K562 (cell line): ENCODE data around the gene VRK2. TPM values are rescaled to one million over a fixed set of nuclear protein-coding genes. Genes with fewer than 3 reads are reported as not detected.

ENCODE experiments used
- ATAC-seq: fragments of 200-7000 bp; cut with Tn5 transposase; 3 replicates; pipeline ENCODE4 v1.9.1; 2020; ENCODE audit warnings: moderate library complexity
- BruUV-seq: library from RNA; stranded (reverse); fragments of 400-500 nt; replicated peaks from 2 replicates; lab custom pipeline; 2021; lab: Mats Ljungman, UMichigan
- CTCF ChIA-PET: fragments of 300-600 bp; formaldehyde crosslinking; extraction: SDS; loops from one replicate; lab custom pipeline; 2021; ENCODE audit warnings: low intra/inter-chr PET ratio; lab: Yijun Ruan, JAX
- POLR2A ChIA-PET: fragments of 300-600, 350-650 bp; sonication (Branson Sonifier 250); formaldehyde crosslinking; extraction: SDS; loops from one replicate; lab custom pipeline; 2021; ENCODE audit warnings: antibody characterized with exemption, inconsistent platforms; lab: Yijun Ruan, JAX
- DNase-seq, 4 experiments: peaks; one replicate each; pipeline versions ENCODE4 v3.0.0 to v3.0.0-alpha.2; 2011 to 2018; ENCODE audit warnings: low spot score in 3 of 4, mixed read lengths in 3 of 4; ENCODE audit errors: extremely low read depth in 1 of 4
- FAIRE-seq: peaks from 2 replicates; lab custom pipeline; 2011; peaks lifted over from hg19 to GRCh38; lab: Jason Lieb, UNC
- H2AFZ ChIP-seq: 2 replicates; pipeline ENCODE4 v1.6.0; 2011; ENCODE audit warnings: low read depth, low read length, control low read depth, inconsistent platforms
- H3K27ac ChIP-seq: fragments of 200-600 bp; 3 replicates; pipeline ENCODE4 v1.8.0; 2011; ENCODE audit warnings: low read depth, mild to moderate bottlenecking, control low read depth, inconsistent platforms, low read length, moderate library complexity, mixed read lengths; ENCODE audit errors: extremely low read depth
- H3K27me3 ChIP-seq, 2 experiments: fragments of 300-600 bp in 1 of 2; 2 replicates in 1 of 2; 3 replicates in 1 of 2; pipeline versions ENCODE4 v1.6.0 to v1.8.0; 2011; ENCODE audit warnings: inconsistent platforms in 2 of 2, low read length in 2 of 2, mild to moderate bottlenecking in 1 of 2, mixed read lengths in 1 of 2, moderate library complexity in 1 of 2; ENCODE audit not compliant: control insufficient read depth in 2 of 2, insufficient read depth in 2 of 2
- H3K36me3 ChIP-seq: fragments of 300-600 bp; 3 replicates; pipeline ENCODE4 v1.8.0; 2011; ENCODE audit warnings: mild to moderate bottlenecking, low read length, inconsistent platforms; ENCODE audit not compliant: control insufficient read depth, insufficient read depth
- H3K4me1 ChIP-seq, 2 experiments: fragments of 200-600 bp in 1 of 2; replicated peaks in 1 of 2; 2 replicates in 1 of 2; 3 replicates in 1 of 2; pipeline versions ENCODE4 v1.5.1 to v1.8.0; 2011; ENCODE audit warnings: inconsistent platforms in 2 of 2, low read length in 2 of 2, mild to moderate bottlenecking in 1 of 2, mixed read lengths in 1 of 2, moderate library complexity in 1 of 2; ENCODE audit not compliant: control insufficient read depth in 2 of 2, insufficient read depth in 2 of 2
- H3K4me2 ChIP-seq: 2 replicates; pipeline ENCODE4 v1.6.1; 2011; ENCODE audit warnings: low read length, control low read depth, inconsistent platforms, mixed read lengths; ENCODE audit not compliant: insufficient read depth
- H3K4me3 ChIP-seq: fragments of 200-600 bp; sonication (generic), shearing (Covaris generic); 2 replicates; pipeline ENCODE4 v1.5.1; 2016; ENCODE audit warnings: control low read depth, inconsistent platforms
- H3K79me2 ChIP-seq: fragments of 200-600 bp; 3 replicates; pipeline ENCODE4 v1.8.0; 2011; ENCODE audit warnings: low read length, inconsistent platforms; ENCODE audit not compliant: control insufficient read depth, insufficient read depth
- H3K9ac ChIP-seq, 2 experiments: 2 replicates each; pipeline versions ENCODE4 v1.6.0 to v1.6.1; 2011; ENCODE audit warnings: low read depth in 2 of 2, low read length in 2 of 2, control low read depth in 1 of 2, inconsistent platforms in 1 of 2, mild to moderate bottlenecking in 1 of 2, mixed read lengths in 1 of 2; ENCODE audit not compliant: insufficient read depth in 1 of 2
- H3K9me1 ChIP-seq: one replicate; pipeline ENCODE4 v1.6.0; 2011; ENCODE audit warnings: inconsistent platforms, mild to moderate bottlenecking, low read length, moderate library complexity; ENCODE audit not compliant: control insufficient read depth, insufficient read depth
- H3K9me3 ChIP-seq: replicated peaks from 2 replicates; pipeline ENCODE4 v1.5.1; 2011; ENCODE audit warnings: low read depth, low read length, inconsistent platforms; ENCODE audit not compliant: control insufficient read depth, insufficient read depth
- H4K20me1 ChIP-seq: replicated peaks from 2 replicates; pipeline ENCODE4 v1.6.1; 2011; ENCODE audit warnings: low read length, inconsistent platforms, mixed read lengths; ENCODE audit not compliant: control insufficient read depth, insufficient read depth
- E2F4 ChIP-seq: sonication (generic); formaldehyde crosslinking; IDR thresholded peaks from 2 replicates; pipeline ENCODE4 v1.8.0; 2022; ENCODE audit warnings: mild to moderate bottlenecking, low read depth, missing genetic modification reagents
- FOXK2 ChIP-seq, 2 experiments: fragments of 450-650 bp; IDR thresholded peaks in 1 of 2; conservative IDR thresholded peaks in 1 of 2; 2 replicates each; pipeline ENCODE4 v1.6.1; 2016; ENCODE audit warnings: low read depth in 2 of 2, mild to moderate bottlenecking in 1 of 2
- GTF2A2 ChIP-seq: IDR thresholded peaks from 2 replicates; pipeline ENCODE4 v1.6.1; 2016; ENCODE audit warnings: mild to moderate bottlenecking, missing genetic modification characterization, missing compliant biosample characterization
- KDM1A ChIP-seq, 2 experiments: fragments of 450-650 bp; IDR thresholded peaks; 2 replicates each; pipeline ENCODE4 v1.6.1; 2016; ENCODE audit warnings: mild to moderate bottlenecking in 2 of 2
- NCOA4 ChIP-seq: fragments of 450-650 bp; IDR thresholded peaks from 2 replicates; pipeline ENCODE4 v1.6.1; 2018; ENCODE audit warnings: mild to moderate bottlenecking; ENCODE audit not compliant: partially characterized antibody
- NR3C1 ChIP-seq: sonication (generic); formaldehyde crosslinking; IDR thresholded peaks from 2 replicates; pipeline ENCODE4 v1.8.1; 2022; ENCODE audit warnings: missing genetic modification reagents
- PHF21A ChIP-seq: fragments of 450-650 bp; IDR thresholded peaks from 2 replicates; pipeline ENCODE4 v1.6.1; 2017; ENCODE audit warnings: low read depth, borderline replicate concordance
- SAFB2 ChIP-seq: fragments of 200-400 bp; formaldehyde crosslinking; IDR thresholded peaks from 2 replicates; pipeline ENCODE4 v1.6.1; 2018; ENCODE audit warnings: borderline replicate concordance, low read length, low read depth, moderate library complexity; ENCODE audit not compliant: severe bottlenecking
- ZEB2 ChIP-seq: fragments of 450-650 bp; IDR thresholded peaks from 2 replicates; pipeline ENCODE4 v1.6.1; 2016
- ZNF277 ChIP-seq: fragments of 250-450 bp; sonication (Bioruptor Pico); IDR thresholded peaks from 2 replicates; pipeline ENCODE4 v1.8.0; 2022; ENCODE audit warnings: inconsistent platforms, mild to moderate bottlenecking, moderate library complexity, borderline replicate concordance
- ZNF3 ChIP-seq: fragments of 250-450 bp; sonication (Bioruptor Pico); IDR thresholded peaks from 2 replicates; pipeline ENCODE4 v1.5.0; 2021; ENCODE audit warnings: mild to moderate bottlenecking, moderate library complexity
- ZNF589 ChIP-seq: fragments of 200-800 bp; sonication (Bioruptor generic); IDR thresholded peaks from 2 replicates; pipeline ENCODE4 v1.6.1; 2016; ENCODE audit warnings: low read depth, missing genetic modification characterization, missing compliant biosample characterization
- WGBS: fragments of 100-300 bp; shearing (Covaris generic); methylation state at CpG from one replicate; pipeline ENCODE4 v1.1.6; 2016; ENCODE audit warnings: low coverage, mixed read lengths; ENCODE audit not compliant: insufficient coverage; ENCODE audit errors: missing lambda C conversion rate; 5-methylcytosine and 5-hydroxymethylcytosine counted together
- in situ Hi-C: fragments of 300-500 bp; cut with MboI; formaldehyde crosslinking; loops from 4 replicates; pipeline ENCODE4 v1.15.0; 2018; ENCODE audit warnings: inconsistent platforms, mixed read lengths
- intact Hi-C: fragments of 100-400 bp; cut with micrococcal nuclease; formaldehyde crosslinking; loops from 2 replicates; pipeline ENCODE4 v1.14.2; 2022
- polyA plus RNA-seq, 8 experiments: library from polyadenylated mRNA; depleted of rRNA in 4 of 8; stranded (reverse) in 5 of 8; unstranded in 3 of 8; fragments of >200 nt; fragmentation: Nextera tagmentation in 2 of 8; fragmentation: Illumina TruSeq in 1 of 8; extraction: Ambion mirVana in 2 of 8; extraction: Trizol in 1 of 8; gene quantifications; 2 replicates each; pipeline versions ENCODE4 v1.2.1 to v1.2.3, GENCODE V29; 2011 to 2014; ENCODE audit warnings: inconsistent platforms in 1 of 8, missing spikeins in 1 of 8
- total RNA-seq, 7 experiments: library from RNA; depleted of rRNA in 6 of 7; stranded (reverse); fragments of >200 nt in 6 of 7; fragmentation: Illumina TruSeq in 2 of 7; extraction: Trizol in 2 of 7; gene quantifications; 2 replicates each; pipeline versions ENCODE4 v1.2.1 to v1.2.3, GENCODE V29; 2011 to 2021; ENCODE audit warnings: low replicate concordance in 1 of 7
- TF ChIP-seq, protein P1 (sequence below): sonication (generic); formaldehyde crosslinking; IDR thresholded peaks from 2 replicates; pipeline ENCODE4 v1.8.1; 2023; ENCODE audit warnings: missing genetic modification reagents, mild to moderate bottlenecking, borderline replicate concordance

Gene VRK2
- total and polyA plus RNA-seq, 9 of the 15 experiments (the other 6 are each of a cell fraction or from before 2014, with no cell fraction given): 22.6 to 49.2 (median 36.2) TPM

DNA sequence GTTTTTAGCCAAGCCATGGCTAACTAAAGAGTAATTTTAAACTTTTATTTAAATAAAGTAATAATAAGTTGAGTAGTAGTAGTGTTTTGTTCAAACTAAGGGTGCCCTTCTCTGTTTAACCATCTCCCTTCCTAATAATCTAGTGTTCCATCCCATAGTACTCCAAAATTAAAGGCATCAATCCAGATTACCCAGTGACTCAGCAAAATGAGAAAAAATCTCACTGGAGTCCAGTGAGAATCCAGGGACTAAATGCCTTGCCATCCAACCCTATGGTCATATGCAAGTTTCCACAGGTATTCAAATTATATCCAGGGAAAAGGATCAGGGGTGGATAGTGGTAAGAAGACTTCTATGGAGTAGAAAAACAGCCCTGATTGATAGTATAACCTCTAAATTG is 19.6 kb upstream of the VRK2 start (continued):
- TF ChIP-seq KDM1A (IDR thresholded peaks at IDR 0.05) (no peak), FOXK2 (conservative IDR thresholded peaks at IDR 0.05 in 1 of 2, IDR thresholded peaks at IDR 0.05 in 1 of 2; ENCODE audit: low read depth in 2 of 2) (no peak), SAFB2 (no peak), NCOA4 (no peak), PHF21A (no peak)
- TF ChIP-seq, protein P1, sequence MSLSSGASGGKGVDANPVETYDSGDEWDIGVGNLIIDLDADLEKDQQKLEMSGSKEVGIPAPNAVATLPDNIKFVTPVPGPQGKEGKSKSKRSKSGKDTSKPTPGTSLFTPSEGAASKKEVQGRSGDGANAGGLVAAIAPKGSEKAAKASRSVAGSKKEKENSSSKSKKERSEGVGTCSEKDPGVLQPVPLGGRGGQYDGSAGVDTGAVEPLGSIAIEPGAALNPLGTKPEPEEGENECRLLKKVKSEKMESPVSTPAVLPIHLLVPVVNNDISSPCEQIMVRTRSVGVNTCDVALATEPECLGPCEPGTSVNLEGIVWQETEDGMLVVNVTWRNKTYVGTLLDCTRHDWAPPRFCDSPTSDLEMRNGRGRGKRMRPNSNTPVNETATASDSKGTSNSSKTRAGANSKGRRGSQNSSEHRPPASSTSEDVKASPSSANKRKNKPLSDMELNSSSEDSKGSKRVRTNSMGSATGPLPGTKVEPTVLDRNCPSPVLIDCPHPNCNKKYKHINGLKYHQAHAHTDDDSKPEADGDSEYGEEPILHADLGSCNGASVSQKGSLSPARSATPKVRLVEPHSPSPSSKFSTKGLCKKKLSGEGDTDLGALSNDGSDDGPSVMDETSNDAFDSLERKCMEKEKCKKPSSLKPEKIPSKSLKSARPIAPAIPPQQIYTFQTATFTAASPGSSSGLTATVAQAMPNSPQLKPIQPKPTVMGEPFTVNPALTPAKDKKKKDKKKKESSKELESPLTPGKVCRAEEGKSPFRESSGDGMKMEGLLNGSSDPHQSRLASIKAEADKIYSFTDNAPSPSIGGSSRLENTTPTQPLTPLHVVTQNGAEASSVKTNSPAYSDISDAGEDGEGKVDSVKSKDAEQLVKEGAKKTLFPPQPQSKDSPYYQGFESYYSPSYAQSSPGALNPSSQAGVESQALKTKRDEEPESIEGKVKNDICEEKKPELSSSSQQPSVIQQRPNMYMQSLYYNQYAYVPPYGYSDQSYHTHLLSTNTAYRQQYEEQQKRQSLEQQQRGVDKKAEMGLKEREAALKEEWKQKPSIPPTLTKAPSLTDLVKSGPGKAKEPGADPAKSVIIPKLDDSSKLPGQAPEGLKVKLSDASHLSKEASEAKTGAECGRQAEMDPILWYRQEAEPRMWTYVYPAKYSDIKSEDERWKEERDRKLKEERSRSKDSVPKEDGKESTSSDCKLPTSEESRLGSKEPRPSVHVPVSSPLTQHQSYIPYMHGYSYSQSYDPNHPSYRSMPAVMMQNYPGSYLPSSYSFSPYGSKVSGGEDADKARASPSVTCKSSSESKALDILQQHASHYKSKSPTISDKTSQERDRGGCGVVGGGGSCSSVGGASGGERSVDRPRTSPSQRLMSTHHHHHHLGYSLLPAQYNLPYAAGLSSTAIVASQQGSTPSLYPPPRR (CRISPR knock-in tag): no peak

DNA sequence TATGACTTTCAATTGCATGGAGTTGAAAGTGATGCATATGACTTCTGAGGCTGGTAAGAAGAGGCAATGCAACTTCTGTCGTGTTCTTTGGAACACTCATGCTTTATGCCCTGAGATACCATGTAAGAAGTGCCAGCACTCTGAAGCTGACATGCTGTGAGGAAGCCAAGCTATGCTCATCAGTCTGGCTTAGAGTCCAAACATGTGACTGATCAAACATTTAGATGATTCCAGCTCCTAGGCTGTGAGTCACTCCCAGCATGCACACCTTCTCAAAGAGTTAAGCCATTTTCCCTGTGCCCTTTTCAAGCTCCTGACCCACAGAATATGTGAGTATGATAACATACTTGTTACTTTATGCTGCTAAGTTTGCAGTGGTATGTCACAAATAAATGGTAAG is 15.8 kb upstream of the VRK2 start:
- Histone ChIP-seq H3K4me3 (no peak overlapping the region), H3K9ac (no peak overlapping the region), H3K4me1 (no peaks in the 10 kb centered on the region; a peak in 1 of 5 replicates), H3K27me3 (no peaks in the 10 kb centered on the region), H3K9me1 (no peaks in the 10 kb centered on the region), H3K4me2 (no peak overlapping the region), H3K9me3 (no peaks in the 10 kb centered on the region), H4K20me1 (no peaks in the 10 kb centered on the region), H3K36me3 (no peaks in the 10 kb centered on the region), H3K79me2 (no peaks in the 10 kb centered on the region), H2AFZ (no peak overlapping the region; the same call in 1 of the 2 replicates), H3K27ac (no peak overlapping the region)
- DNase-seq: no peak
- in situ Hi-C loops: no loop called here
- TF ChIP-seq ZNF3 (CRISPR knock-in tag) (no peak), E2F4 (no peak), GTF2A2 (tag) (no peak), ZEB2 (no peak), ZNF277 (no peak), ZNF589 (CRISPR knock-in tag) (no peak), NR3C1 (CRISPR knock-in tag) (no peak)
- no TSS peak for BruUV-seq
- intact Hi-C loops: no loop called here
- POLR2A ChIA-PET: no interaction called here
- FAIRE-seq: no peak
- peak; percentile 31; the same call in 1 of the 3 replicates for ATAC-seq
- WGBS: 7% methylated on average over 1 of the region's 1 CpG
- CTCF ChIA-PET: no interaction called here
